Hematopoietic multipotent progenitor cell treated with erythropoietin and hydrocortisone succinate and interleukin-3 and kit ligand, for 15 days (in vitro differentiated cells): ENCODE measurements around the gene MRPL40.

Experiments used
- DNase-seq: peaks from one replicate; pipeline ENCODE4 v3.0.0-alpha.2; 2015; ENCODE audit warnings: low spot score

MRPL40 gene

DNA sequence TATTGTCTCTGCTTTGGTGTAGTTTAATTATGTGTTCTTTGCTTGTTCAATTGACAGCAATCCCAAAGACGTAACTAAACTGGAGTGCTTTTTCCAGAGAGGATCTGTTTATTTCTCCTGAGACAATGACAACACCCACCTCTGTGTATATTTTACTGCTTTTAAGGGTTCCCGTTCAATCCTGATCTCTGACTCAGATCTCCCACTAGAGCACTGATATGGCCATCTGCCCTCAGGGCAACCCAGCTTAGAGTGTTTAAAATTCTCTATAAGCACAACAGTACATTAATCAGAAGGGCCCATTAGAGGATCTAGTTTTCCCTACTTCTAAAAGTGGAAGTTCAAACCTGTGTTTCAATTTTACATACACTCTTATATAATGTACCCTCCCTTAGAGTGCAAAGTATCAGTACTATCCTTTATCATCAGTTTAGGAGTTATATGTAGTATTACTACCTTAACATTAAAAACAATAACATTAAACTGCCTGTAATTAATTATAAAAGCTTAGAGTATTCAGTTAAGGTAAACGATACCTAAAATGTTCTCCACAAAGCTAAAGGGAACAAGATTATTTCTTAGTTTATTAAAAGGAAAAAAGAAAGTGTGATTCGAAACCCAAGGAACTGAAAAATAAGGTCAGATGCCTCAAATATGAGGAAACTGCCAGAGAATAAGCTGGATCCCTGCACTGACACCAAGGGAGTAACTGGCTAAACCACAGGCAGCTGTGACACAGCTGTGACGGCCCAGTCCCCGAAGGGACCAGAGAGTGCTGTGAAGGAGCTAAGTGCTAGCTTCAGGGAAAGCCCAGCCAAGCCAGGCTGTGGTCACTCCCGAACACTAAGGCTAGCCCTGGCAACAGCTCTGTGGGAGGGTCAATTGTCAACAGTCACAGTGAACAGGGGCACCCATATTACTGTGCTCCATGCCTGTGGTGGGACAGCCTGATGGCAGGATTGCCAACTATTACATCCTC is 31.4 kb downstream of the MRPL40 start:
- DNase-seq, result no peak

GRCh38 chr22:19464546-19464945 is 32.2 kb downstream of the MRPL40 start:
- DNase-seq, result no peak

- DNase-seq, result no peak
These were observed 32.6 kb downstream of the MRPL40 start for GRCh38 chr22:19464975-19465374.

DNA sequence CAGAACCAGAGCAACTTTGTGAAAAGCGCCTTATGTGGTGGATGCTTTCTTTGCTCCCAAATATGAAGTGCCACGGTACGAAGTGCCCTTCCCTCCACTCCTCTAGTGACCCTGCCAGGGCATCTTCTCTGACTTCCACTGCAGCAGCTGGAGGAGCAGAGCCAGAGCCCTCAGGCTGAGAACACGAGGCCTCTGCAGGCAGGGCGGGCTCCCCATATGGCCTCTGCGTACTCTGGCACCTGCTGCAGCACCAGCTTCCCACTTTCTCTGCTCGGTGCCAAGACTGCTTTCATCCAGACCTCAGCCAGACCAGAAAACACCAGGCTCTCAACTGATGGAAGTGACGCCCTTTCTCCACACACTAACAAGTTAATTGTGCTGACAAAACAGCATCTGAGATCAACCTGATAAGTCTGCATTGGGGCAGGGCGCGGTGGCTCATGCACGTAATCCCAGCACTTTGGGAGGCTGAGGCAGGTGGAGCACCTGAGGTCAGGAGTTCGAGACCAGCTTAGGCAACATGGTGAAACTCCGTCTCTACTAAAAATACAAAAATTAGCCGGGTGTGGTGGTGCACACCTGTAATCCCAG is 33.9 kb downstream of the MRPL40 start:
- DNase-seq, result no peak

GRCh38 chr22:19466848-19467752 is 34.8 kb downstream of the MRPL40 start:
- DNase-seq, result no peak

GRCh38 chr22:19467912-19468311 is 35.6 kb downstream of the MRPL40 start:
- no peak for DNase-seq

DNA sequence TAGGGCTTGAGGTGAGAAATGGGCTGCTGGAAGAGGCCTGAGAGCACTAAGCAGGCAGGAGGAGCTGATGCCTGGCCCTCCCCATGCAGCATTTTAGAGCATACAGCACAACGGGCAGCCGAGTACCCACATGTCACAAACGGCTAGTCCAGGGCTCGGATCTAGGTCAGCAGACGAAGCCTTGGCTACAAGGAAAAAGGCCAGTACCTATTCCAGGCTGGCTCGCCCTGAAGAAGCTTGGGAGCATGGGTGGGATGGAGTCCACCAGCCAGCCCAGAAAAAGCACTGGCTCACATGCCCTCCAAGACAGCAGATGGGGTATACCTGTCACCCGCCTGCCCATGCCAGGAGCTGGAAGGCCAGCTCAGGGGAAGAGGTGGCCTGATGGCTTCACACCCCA is 37.1 kb downstream of the MRPL40 start:
- no peak for DNase-seq

DNA sequence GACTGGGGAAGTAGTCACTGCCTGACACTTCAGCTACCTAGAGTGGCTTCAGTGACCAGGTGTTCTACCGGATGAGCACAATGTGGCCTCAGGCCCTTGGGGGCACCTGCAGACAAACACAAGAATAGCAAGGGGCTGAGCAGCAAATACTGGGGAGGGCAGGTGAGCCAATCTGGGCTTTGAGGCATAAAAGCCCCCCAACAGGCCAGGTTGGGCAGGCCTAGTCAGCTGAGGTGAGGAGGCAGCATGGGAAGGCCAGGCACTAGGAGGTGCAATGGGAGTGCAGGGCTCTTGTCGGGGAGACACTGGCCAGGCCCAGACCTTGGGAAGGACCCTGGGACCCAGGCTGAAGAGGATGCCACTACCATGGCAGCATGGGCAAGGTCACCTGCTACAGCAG is 37.7 kb downstream of the MRPL40 start:
- DNase-seq, result no peak

DNA sequence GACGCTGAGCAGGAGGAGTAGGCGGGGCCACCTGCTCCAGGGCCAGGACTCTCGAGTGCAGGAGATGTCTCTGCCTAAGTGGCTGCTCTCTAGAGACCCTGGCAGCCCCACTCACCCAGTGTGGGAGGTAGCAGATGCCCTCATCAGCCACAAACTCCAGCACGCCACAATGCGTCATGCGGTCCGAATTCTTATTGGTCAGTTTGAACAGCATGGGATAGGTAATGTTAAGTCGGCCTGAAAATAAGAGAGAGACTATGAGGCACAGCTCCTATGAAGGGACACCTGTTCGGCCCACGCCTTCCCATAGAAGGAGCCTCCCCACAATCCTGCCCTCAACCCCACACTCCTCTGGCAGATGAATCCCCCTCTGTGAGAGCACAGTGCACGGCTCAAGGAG is 39.2 kb downstream of the MRPL40 start:
- DNase-seq, result no peak

DNA sequence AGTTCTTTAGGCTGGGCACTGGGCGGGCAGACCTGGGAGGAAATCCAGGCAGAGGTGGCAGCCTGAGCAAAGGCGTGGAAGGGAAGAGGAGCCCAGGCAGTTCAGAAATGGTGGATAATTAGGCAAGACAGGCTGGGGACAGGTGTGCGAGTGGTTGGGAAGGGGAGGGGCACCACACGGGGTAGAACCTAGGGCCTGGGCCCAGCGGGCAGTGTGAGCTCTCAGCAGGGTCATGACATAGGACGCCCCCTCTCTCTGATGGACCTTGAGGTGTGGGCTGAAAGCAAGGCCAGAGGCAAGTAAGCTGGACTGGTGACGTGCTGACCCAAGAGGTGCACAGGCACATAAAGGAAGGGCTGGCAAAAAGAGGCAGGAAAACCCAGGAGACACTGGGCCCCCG is 39.9 kb downstream of the MRPL40 start:
- no peak for DNase-seq

DNA sequence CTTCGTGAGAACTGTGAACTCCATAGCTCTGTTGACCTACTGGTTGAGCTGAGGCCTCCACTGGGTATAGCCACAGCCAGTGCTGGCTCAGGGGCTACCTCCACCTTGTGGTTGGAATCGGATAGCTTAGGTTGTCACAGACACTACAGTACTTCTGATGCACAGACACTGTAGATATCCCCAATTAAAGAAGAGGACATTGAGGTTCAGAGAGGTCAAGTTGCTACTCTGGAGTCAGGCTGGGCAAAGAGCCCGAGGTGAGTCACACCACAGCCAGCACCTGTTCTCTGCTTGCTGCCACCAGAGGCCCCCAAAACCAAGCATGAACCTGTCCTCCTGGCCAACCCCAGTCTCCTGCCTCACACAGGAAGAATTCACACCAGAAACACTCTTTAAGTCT is 41.2 kb downstream of the MRPL40 start:
- peak; percentile 15 for DNase-seq

GRCh38 chr22:19476023-19476422 is 43.7 kb downstream of the MRPL40 start:
- DNase-seq, result no peak

- peak; percentile 36 for DNase-seq
These were observed 45.1 kb downstream of the MRPL40 start for GRCh38 chr22:19477321-19478044.

DNA sequence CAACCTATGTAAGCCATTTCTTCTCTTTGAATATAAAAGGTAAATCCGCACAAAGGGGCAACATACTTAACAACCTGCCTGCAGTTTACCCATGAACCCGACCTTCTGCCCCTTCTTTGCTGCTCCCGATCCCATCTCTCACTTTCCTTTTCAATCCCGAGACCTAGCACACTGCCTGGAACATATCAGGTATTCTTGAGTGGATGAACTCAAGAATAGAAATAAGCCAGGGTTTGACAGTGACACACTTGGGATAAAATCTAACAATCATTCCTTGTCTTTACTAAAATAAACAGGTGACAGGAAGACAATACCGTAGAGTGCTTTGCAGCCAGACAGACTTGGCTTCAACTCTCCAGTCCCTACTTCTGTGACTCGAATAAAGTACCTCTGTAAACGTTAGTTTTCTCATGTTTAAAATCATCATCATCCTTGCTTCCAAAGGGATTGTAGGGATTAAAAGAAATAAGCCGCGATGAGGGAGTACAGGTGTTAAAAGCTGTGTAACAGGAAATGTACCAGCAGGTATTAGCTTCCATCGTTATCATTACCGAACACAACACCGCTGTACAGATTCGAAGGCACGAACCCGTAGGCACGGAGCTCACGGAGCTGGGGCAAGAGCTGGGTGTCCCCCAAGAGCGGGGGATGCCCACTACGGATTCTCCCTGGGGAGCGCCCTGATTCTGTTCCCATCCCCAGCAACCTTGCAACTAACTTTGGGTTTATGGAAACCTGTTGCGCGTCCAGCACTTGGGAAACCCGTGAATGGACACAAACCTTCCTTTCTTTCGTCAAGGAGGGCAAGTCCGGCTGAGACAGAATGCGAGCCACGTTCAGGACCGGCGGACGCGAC is 45.9 kb downstream of the MRPL40 start:
- DNase-seq, result peak; percentile 37

GRCh38 chr22:19478901-19479354 is 46.6 kb downstream of the MRPL40 start, which contains the start of gene UFD1:
TSS of gene UFD1 (minus strand) at chr22:19479193. CDS start at chr22:19479085, 108 bp downstream.
- DNase-seq, result no peak

DNA sequence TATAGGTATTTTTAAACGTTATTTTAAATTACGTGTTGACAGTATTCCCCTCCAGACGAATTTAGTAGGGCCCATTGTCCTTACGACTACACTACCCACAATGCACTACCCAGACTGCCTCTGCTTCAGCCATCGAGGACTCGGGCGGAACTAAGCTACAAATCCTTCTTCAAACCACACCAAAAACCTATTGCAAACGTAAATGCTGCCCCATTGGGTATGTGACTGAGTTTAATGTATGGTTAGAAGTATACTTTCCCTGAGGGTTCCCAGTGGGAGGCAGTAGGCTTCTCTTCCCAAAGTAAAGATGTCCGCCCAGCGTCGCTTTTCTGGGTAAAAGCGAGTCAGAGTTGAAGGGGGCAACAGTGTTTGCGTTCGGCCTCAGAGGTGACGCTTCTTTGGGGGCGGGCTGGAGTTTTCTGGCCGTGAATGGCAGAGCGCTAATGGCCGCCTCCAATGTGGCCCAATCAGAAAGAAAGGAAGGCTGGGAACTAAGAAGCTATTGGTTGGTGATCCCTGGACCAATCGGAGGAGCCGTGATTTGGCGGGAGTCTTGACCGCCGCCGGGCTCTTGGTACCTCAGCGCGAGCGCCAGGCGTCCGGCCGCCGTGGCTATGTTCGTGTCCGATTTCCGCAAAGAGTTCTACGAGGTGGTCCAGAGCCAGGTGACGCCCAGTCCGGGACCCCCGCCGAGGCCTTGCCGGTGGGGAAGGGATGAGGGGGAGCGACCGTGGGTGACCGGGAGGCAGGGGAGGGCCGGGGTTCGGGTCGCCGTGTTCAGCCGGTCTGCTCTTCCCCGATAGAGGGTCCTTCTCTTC is 47.2 kb downstream of the MRPL40 start, which contains the start of gene CDC45:
CDC45 (plus strand) TSS at position 566 of the 818 bp plus-strand sequence; CDS start at position 615, 49 bp downstream.
- DNase-seq, result peak; percentile 97

- DNase-seq, result no peak
These were observed 47.8 kb downstream of the MRPL40 start for GRCh38 chr22:19480173-19480568.

DNA sequence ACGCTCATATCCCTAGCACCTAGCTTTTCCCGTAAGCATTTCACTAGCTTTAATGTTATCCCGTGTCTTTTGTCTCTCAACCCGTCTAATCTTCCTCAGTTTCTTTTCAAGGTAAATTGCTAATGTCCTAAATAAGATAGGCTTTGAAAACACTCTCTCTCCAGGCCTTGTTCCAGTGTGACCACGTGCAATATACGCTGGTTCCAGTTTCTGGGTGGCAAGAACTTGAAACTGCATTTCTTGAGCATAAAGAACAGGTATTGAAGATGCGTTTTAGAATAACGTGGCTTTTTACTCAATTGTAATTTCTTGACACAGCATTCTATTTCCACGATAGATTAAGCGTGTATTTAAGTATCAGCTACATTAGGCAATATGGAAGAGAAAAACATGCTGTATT is 48.4 kb downstream of the MRPL40 start:
- DNase-seq, result no peak

- no peak for DNase-seq
These were observed 50.0 kb downstream of the MRPL40 start for GRCh38 chr22:19482297-19482696.
